ENCODE results near the gene MSI2. TPM values are rescaled to one million over a fixed set of nuclear protein-coding genes. Genes with fewer than 3 reads are reported as not detected.
A peak's percentile ranks its signal among the peaks of the same experiment; 100 is the strongest.
"Not testable (repeated sequence)": the region's sequence is repeated elsewhere in the genome, so short reads cannot be mapped to it uniquely, and the experiment has no call there.

MSI2 gene
- polyA plus RNA-seq, 1 donor from 2014 or later, result 3.8 TPM

GRCh38 chr17:57496382-57496781 is 240.1 kb downstream of the MSI2 start:
- H3K27me3 Mint-ChIP-seq, result no peaks in the 10 kb centered on the region
- H3K9me3 Mint-ChIP-seq, result no peaks in the 10 kb centered on the region
- H3K27ac Mint-ChIP-seq, result no peak overlapping the region
- peaks cover 9% of the 10 kb centered on the region for H3K36me3 Mint-ChIP-seq
- peaks cover 23 to 33% (median 32%) of the 10 kb centered on the region in 3 donors for H3K4me1 Mint-ChIP-seq
- no peak overlapping the region for H3K4me3 Mint-ChIP-seq

DNA sequence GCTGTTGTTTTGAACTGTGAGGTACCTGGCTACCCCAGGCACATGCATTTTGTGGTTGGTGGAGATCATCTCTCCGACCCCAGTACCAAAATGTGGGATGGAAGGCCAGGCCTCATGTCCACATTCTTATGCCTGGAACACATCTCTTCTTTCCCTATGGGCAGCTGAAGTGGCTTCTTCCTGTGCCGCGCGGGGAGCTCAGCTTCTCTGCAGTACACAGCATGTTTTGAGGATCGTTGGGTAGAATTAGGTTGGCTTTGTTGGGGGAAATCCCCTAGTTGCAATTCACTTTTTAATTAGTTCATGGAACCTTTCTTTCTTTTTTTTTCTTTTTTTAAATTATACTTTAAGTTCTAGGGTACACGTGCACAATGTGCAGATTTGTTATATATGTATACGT is 242.1 kb downstream of the MSI2 start:
- no peak overlapping the region for H3K4me3 Mint-ChIP-seq
- H3K4me1 Mint-ChIP-seq, result peaks cover 16 to 18% (median 16%) of the 10 kb centered on the region in 3 donors
- H3K36me3 Mint-ChIP-seq, result peaks cover 6% of the 10 kb centered on the region
- H3K27ac Mint-ChIP-seq, result no peak overlapping the region
- H3K9me3 Mint-ChIP-seq, result no peaks in the 10 kb centered on the region
- no peaks in the 10 kb centered on the region for H3K27me3 Mint-ChIP-seq

- not testable (repeated sequence) for H3K27ac Mint-ChIP-seq, H3K4me3 Mint-ChIP-seq, H3K27me3 Mint-ChIP-seq, H3K36me3 Mint-ChIP-seq, H3K9me3 Mint-ChIP-seq
- H3K4me1 Mint-ChIP-seq, result peaks cover 14 to 17% (median 15%) of the 10 kb centered on the region in 3 donors
Measured at GRCh38 chr17:57499221-57499620, 242.9 kb downstream of the MSI2 start.

- Mint-ChIP-seq H3K9me3 (no peaks in the 10 kb centered on the region), H3K4me3 (no peak overlapping the region), H3K36me3 (peaks cover 6% of the 10 kb centered on the region), H3K4me1 (peaks cover 13 to 17% (median 14%) of the 10 kb centered on the region in 3 donors), H3K27ac (no peak overlapping the region), H3K27me3 (no peaks in the 10 kb centered on the region)
Measured at GRCh38 chr17:57499648-57500049, 243.3 kb downstream of the MSI2 start.

DNA sequence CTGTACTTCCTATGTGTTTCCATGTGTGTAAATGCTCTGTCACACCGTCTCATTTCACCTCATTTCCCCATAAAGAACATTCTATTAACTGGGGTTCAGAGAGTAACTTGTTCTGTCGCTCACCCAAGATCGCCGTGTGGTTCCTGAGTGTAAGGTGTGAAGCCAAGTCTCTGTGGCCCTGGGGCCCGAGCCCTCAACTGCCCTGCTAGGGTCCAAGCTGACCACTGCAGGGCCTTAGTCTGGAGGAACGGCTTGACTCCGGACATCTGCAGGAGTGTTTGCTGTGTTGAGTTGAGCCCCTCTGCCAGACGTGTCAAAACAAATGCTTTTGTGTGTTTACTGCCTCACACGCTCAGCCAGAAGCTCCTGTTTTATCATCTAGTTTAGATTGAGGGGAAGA is 244.7 kb downstream of the MSI2 start:
- Mint-ChIP-seq H3K4me3 (no peak overlapping the region), H3K9me3 (no peaks in the 10 kb centered on the region), H3K27me3 (no peaks in the 10 kb centered on the region), H3K36me3 (peaks cover 4% of the 10 kb centered on the region), H3K27ac (peak overlapping the region in 1 of 3 donors; percentile 74), H3K4me1 (peaks cover 7 to 14% (median 13%) of the 10 kb centered on the region in 3 donors)

- no peaks in the 10 kb centered on the region for H3K9me3 Mint-ChIP-seq
- peaks cover 7 to 14% (median 12%) of the 10 kb centered on the region in 3 donors for H3K4me1 Mint-ChIP-seq
- H3K4me3 Mint-ChIP-seq, result no peak overlapping the region
- no peaks in the 10 kb centered on the region for H3K27me3 Mint-ChIP-seq
- peak overlapping the region in 1 of 3 donors; percentile 35 for H3K27ac Mint-ChIP-seq
- peaks cover 4% of the 10 kb centered on the region for H3K36me3 Mint-ChIP-seq
Measured at GRCh38 chr17:57502022-57502421, 245.7 kb downstream of the MSI2 start.

GRCh38 chr17:57502811-57503241 is 246.5 kb downstream of the MSI2 start:
- H3K36me3 Mint-ChIP-seq, result peaks cover 4% of the 10 kb centered on the region
- H3K9me3 Mint-ChIP-seq, result no peaks in the 10 kb centered on the region
- H3K4me1 Mint-ChIP-seq, result peaks cover 7 to 12% (median 10%) of the 10 kb centered on the region in 3 donors
- no peak overlapping the region for H3K27ac Mint-ChIP-seq
- H3K27me3 Mint-ChIP-seq, result no peaks in the 10 kb centered on the region
- H3K4me3 Mint-ChIP-seq, result no peak overlapping the region

- H3K4me3 Mint-ChIP-seq, result no peak overlapping the region
- no peak overlapping the region for H3K27ac Mint-ChIP-seq
- peaks cover 5% of the 10 kb centered on the region for H3K36me3 Mint-ChIP-seq
- H3K27me3 Mint-ChIP-seq, result no peaks in the 10 kb centered on the region
- H3K9me3 Mint-ChIP-seq, result no peaks in the 10 kb centered on the region
- H3K4me1 Mint-ChIP-seq, result peaks cover 10 to 17% (median 14%) of the 10 kb centered on the region in 3 donors
Measured at GRCh38 chr17:57504208-57504607, 247.9 kb downstream of the MSI2 start.

DNA sequence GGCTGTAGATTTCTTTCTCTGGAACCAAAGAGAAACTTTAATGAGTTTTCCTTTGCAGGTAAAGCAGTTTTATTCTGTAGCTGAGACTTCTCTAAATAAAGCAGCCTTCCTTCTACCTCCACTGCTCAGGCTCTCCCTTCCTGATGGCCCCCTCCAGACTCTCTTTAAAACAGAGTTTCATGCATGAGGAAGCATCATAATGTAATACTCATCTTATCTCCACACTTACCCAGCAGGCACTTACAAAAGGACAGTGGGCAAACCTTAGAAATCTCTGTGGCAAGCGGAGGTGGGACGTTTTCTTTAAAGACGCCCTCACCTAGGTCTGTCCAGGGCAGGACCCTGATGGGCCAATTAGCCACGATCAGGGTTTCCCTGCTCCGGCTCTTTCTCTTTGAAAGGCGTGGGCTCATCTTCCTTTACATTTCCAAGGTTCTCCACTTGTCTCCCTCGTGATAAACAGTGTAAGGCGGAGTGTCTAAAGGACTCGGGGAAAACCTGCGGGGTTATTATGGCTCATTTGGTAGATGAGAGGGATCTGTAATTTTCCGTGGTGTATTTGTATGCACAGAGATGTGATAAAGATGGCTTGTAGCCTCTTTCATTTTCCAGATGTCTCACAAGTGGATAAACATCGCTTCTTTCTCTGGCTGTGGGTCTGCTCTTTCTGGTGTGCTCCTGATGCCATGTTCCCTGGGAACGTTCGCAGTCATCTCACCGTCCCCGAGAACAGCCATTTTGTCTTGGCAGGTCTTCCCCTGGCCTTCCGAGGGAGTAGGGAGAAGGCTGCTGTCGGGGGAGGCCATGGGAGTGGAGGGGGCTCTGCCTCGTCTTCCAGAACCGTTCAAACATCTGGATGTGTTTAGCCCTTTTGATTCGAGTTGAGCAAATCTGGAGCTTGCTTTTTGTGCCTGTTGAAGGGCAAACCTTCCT is 249.8 kb downstream of the MSI2 start:
- no peaks in the 10 kb centered on the region for H3K27me3 Mint-ChIP-seq
- H3K36me3 Mint-ChIP-seq, result peaks cover 3% of the 10 kb centered on the region
- H3K27ac Mint-ChIP-seq, result no peak overlapping the region
- H3K9me3 Mint-ChIP-seq, result no peaks in the 10 kb centered on the region
- H3K4me3 Mint-ChIP-seq, result no peak overlapping the region
- peaks cover 8 to 15% (median 9%) of the 10 kb centered on the region in 3 donors for H3K4me1 Mint-ChIP-seq

DNA sequence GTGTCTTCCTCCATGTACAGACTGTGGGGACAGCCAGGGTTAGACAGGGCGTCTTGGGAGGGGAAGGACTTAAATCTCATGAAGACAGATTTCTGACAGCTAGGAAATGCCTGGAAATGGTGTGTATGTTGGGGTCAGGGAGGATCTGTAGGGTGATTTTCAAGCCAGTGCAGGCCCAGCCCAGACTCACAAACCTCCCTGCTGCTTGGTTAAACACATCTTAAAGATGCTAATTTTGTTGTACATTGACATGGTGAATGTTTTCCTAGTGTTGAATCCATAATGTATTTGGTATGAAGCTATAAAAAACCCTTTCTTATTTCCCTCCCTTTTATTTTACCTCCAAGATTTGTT is 250.4 kb downstream of the MSI2 start:
- H3K27me3 Mint-ChIP-seq, result no peaks in the 10 kb centered on the region
- H3K9me3 Mint-ChIP-seq, result no peaks in the 10 kb centered on the region
- H3K27ac Mint-ChIP-seq, result no peak overlapping the region
- H3K4me3 Mint-ChIP-seq, result no peak overlapping the region
- peaks cover 8 to 15% (median 9%) of the 10 kb centered on the region in 3 donors for H3K4me1 Mint-ChIP-seq
- peaks cover 3% of the 10 kb centered on the region for H3K36me3 Mint-ChIP-seq

- H3K9me3 Mint-ChIP-seq, result no peaks in the 10 kb centered on the region
- no peak overlapping the region for H3K27ac Mint-ChIP-seq
- H3K27me3 Mint-ChIP-seq, result no peaks in the 10 kb centered on the region
- peaks cover 3% of the 10 kb centered on the region for H3K36me3 Mint-ChIP-seq
- peaks cover 9 to 15% (median 12%) of the 10 kb centered on the region in 3 donors for H3K4me1 Mint-ChIP-seq
- no peak overlapping the region for H3K4me3 Mint-ChIP-seq
Measured at GRCh38 chr17:57507828-57508227, 251.5 kb downstream of the MSI2 start.

DNA sequence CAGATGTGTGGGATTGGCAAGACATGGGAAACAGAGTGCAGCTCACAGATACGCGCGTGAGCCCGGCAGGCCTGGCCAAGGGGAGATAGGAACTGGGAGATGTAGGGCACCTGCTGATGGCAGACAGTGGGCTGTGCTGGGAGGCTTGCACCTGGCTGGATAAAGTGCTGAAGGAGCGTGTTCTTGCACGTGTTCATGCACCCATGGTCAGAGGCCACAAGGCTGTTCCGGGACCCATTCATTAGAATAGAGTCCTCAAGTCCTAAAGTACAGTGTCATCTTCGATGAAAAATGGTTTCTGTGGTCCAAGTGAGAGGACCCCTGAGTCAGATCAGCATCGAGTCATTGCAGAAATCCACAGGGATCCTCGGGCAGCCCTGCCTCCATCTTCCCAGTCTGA is 252.3 kb downstream of the MSI2 start:
- Mint-ChIP-seq H3K27me3 (no peaks in the 10 kb centered on the region), H3K4me3 (no peak overlapping the region), H3K36me3 (peaks cover 3% of the 10 kb centered on the region), H3K4me1 (peaks cover 9 to 15% (median 12%) of the 10 kb centered on the region in 3 donors), H3K27ac (no peak overlapping the region), H3K9me3 (no peaks in the 10 kb centered on the region)

DNA sequence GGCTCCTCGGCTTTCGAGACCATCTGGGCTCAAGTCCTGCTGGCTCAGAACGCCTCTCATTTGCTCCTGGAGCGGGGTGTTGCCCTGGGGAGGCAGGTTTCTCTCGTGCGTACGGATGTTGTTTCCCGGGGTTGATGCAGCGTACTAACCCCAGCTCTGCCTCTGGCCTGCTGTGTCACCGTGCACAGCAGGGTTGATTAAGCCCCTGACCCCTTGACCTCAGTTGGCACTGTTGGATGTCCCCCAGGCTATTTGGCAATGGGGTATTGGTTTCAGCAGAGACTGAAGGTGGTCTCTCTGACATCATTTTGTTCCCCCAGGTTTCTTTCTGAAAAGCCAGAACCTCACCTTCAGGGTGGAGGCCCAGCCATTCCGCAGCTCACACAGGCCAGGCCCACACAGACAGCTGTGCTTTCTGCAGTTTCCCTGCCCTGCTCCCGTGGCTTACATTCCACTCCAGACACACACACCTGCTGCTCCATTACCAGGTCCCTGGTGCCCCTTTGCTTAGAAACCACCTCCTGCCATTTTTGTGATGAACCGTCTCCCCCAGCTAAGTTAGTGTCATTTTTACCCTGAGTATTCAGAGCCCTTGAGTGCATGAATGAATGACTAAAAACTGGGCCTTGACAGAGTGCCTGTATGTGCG is 255.3 kb downstream of the MSI2 start:
- Mint-ChIP-seq H3K27ac (peak overlapping the region in 1 of 3 donors; percentile 13), H3K4me3 (no peak overlapping the region), H3K27me3 (no peaks in the 10 kb centered on the region), H3K9me3 (no peaks in the 10 kb centered on the region), H3K36me3 (peaks cover 6% of the 10 kb centered on the region), H3K4me1 (peaks cover 9 to 15% (median 13%) of the 10 kb centered on the region in 3 donors)

- no peaks in the 10 kb centered on the region for H3K9me3 Mint-ChIP-seq
- no peaks in the 10 kb centered on the region for H3K27me3 Mint-ChIP-seq
- H3K4me1 Mint-ChIP-seq, result peaks cover 9 to 15% (median 13%) of the 10 kb centered on the region in 3 donors
- peaks cover 9% of the 10 kb centered on the region for H3K36me3 Mint-ChIP-seq
- H3K4me3 Mint-ChIP-seq, result no peak overlapping the region
- peak overlapping the region in 1 of 3 donors; percentile 13 for H3K27ac Mint-ChIP-seq
Measured at GRCh38 chr17:57512258-57512657, 255.9 kb downstream of the MSI2 start.

- Mint-ChIP-seq H3K4me1 (peaks cover 9 to 15% (median 13%) of the 10 kb centered on the region in 3 donors), H3K4me3 (no peak overlapping the region), H3K27me3 (no peaks in the 10 kb centered on the region), H3K27ac (no peak overlapping the region), H3K36me3 (peaks cover 9% of the 10 kb centered on the region), H3K9me3 (no peaks in the 10 kb centered on the region)
Measured at GRCh38 chr17:57512691-57513090, 256.4 kb downstream of the MSI2 start.
